Endothelial cell of umbilical vein (primary cell): ENCODE measurements around the gene NR4A1. TPM values are rescaled to one million over a fixed set of nuclear protein-coding genes. Genes with fewer than 3 reads are reported as not detected.
A peak's percentile ranks its signal among the peaks of the same experiment; 100 is the strongest.

ENCODE experiments used
- BruUV-seq: library from RNA; stranded (reverse); fragments of 400-500 nt; replicated peaks from 2 replicates; lab custom pipeline; 2021; lab: Mats Ljungman, UMichigan
- CTCF ChIA-PET: fragments of 300-600, 350-600 bp; sonication (Branson Sonifier 250); formaldehyde crosslinking; loops from one replicate; lab custom pipeline; 2021; ENCODE audit warnings: antibody characterized with exemption, inconsistent platforms; lab: Charles Lee
- POLR2A ChIA-PET: fragments of 300-600, 350-600 bp; sonication (Branson Sonifier 250); formaldehyde crosslinking; loops from one replicate; lab custom pipeline; 2021; ENCODE audit warnings: antibody characterized with exemption, inconsistent platforms; lab: Charles Lee
- DNase-seq: peaks from one replicate; pipeline ENCODE4 v3.0.0-alpha.2; 2011; ENCODE audit warnings: low read depth, low spot score
- FAIRE-seq: peaks from 2 replicates; lab custom pipeline; 2011; peaks lifted over from hg19 to GRCh38; lab: Jason Lieb, UNC
- H2AFZ ChIP-seq: 2 replicates; pipeline ENCODE4 v1.6.0; 2012; ENCODE audit warnings: low read depth, low read length, control low read depth, inconsistent platforms
- H3K27ac ChIP-seq: 2 replicates; pipeline ENCODE4 v1.5.1; 2011; ENCODE audit warnings: low read depth, mild to moderate bottlenecking, control low read depth, low read length, moderate library complexity; ENCODE audit not compliant: insufficient read depth
- H3K27me3 ChIP-seq, 2 experiments: 2 replicates each; pipeline versions ENCODE4 v1.6.0 to v1.6.1; 2011; ENCODE audit warnings: low read length in 2 of 2, mixed read lengths in 1 of 2; ENCODE audit not compliant: control insufficient read depth in 2 of 2, insufficient read depth in 2 of 2
- H3K36me3 ChIP-seq, 2 experiments: 2 replicates in 1 of 2; 3 replicates in 1 of 2; pipeline ENCODE4 v1.5.1; 2011; ENCODE audit warnings: low read length in 2 of 2, mild to moderate bottlenecking in 1 of 2, moderate library complexity in 1 of 2; ENCODE audit not compliant: control insufficient read depth in 2 of 2, insufficient read depth in 2 of 2; ENCODE audit errors: extremely low read depth in 1 of 2
- H3K4me1 ChIP-seq: 3 replicates; pipeline ENCODE4 v1.5.1; 2011; ENCODE audit warnings: mild to moderate bottlenecking, low read length; ENCODE audit not compliant: control insufficient read depth, insufficient read depth; ENCODE audit errors: extremely low read depth
- H3K4me2 ChIP-seq: 2 replicates; pipeline ENCODE4 v1.6.1; 2011; ENCODE audit warnings: low read length, control low read depth, mixed read lengths; ENCODE audit not compliant: insufficient read depth
- H3K4me3 ChIP-seq, 3 experiments: fragments of 200-600 bp in 1 of 3; sonication (generic), shearing (Covaris generic) in 1 of 3; replicated peaks in 1 of 3; 2 replicates each; pipeline ENCODE4 v1.5.1; 2011 to 2016; ENCODE audit warnings: control low read depth in 3 of 3, low read length in 3 of 3, mild to moderate bottlenecking in 2 of 3, inconsistent platforms in 1 of 3, low read depth in 1 of 3, moderate library complexity in 1 of 3; ENCODE audit not compliant: insufficient read depth in 1 of 3
- H3K79me2 ChIP-seq: 2 replicates; pipeline ENCODE4 v1.6.0; 2012; ENCODE audit warnings: low read length, inconsistent platforms; ENCODE audit not compliant: control insufficient read depth, insufficient read depth
- H3K9ac ChIP-seq: replicated peaks from 2 replicates; pipeline ENCODE3; 2011; ENCODE audit warnings: low read length, control low read depth; ENCODE audit not compliant: insufficient read depth; ENCODE audit errors: extremely low read depth
- H3K9me1 ChIP-seq: replicated peaks from 3 replicates; pipeline ENCODE4 v1.6.0; 2011; ENCODE audit warnings: mild to moderate bottlenecking, low read length; ENCODE audit not compliant: control insufficient read depth, insufficient read depth; ENCODE audit errors: extremely low read depth
- H3K9me3 ChIP-seq: replicated peaks from 2 replicates; pipeline ENCODE4 v1.5.1; 2012; ENCODE audit warnings: low read length, inconsistent platforms; ENCODE audit not compliant: control insufficient read depth, insufficient read depth
- H4K20me1 ChIP-seq: replicated peaks from 2 replicates; pipeline ENCODE3; 2011; ENCODE audit warnings: mild to moderate bottlenecking, low read length; ENCODE audit not compliant: control insufficient read depth, insufficient read depth; ENCODE audit errors: extremely low read depth
- CTCF ChIP-seq, 2 donors: IDR thresholded peaks; 1 replicate in 1 of 2; 2 replicates in 1 of 2; pipeline ENCODE4 v1.5.1; 2011; ENCODE audit warnings: low read length in 2 of 2, mild to moderate bottlenecking in 2 of 2, moderate library complexity in 2 of 2, control low read depth in 1 of 2, inconsistent platforms in 1 of 2, low read depth in 1 of 2; ENCODE audit not compliant: insufficient read depth in 1 of 2; ENCODE audit errors: extremely low read depth in 1 of 2
- EZH2 ChIP-seq: IDR thresholded peaks from 2 replicates; pipeline ENCODE4 v1.6.1; 2012; ENCODE audit warnings: borderline replicate concordance, low read depth, mild to moderate bottlenecking, moderate library complexity, low read length, inconsistent platforms; ENCODE audit not compliant: severe bottlenecking
- FOS ChIP-seq: IDR thresholded peaks from 2 replicates; pipeline ENCODE4 v1.6.1; 2011; ENCODE audit warnings: mild to moderate bottlenecking, low read length, moderate library complexity, borderline replicate concordance; ENCODE audit not compliant: insufficient read depth
- GATA2 ChIP-seq: IDR thresholded peaks from 2 replicates; pipeline ENCODE4 v1.7.0; 2011; ENCODE audit warnings: low read depth, mild to moderate bottlenecking, moderate library complexity, mixed read lengths, low read length; ENCODE audit not compliant: insufficient read length, insufficient read depth
- JUN ChIP-seq: IDR thresholded peaks from 2 replicates; pipeline ENCODE4 v1.6.1; 2011; ENCODE audit warnings: borderline replicate concordance, low read depth; ENCODE audit not compliant: insufficient read length, insufficient read depth
- MAX ChIP-seq: IDR thresholded peaks from 2 replicates; pipeline ENCODE4 v1.6.1; 2011; ENCODE audit not compliant: insufficient read depth, insufficient read length
- MYC ChIP-seq: IDR thresholded peaks from one replicate; pipeline ENCODE4 v1.6.1; 2011; ENCODE audit warnings: mild to moderate bottlenecking, low read depth, low read length
- POLR2A ChIP-seq: IDR thresholded peaks from 2 replicates; pipeline ENCODE4 v1.6.1; 2012; ENCODE audit warnings: low read depth, mild to moderate bottlenecking, control low read depth, low read length
- POLR2AphosphoS5 ChIP-seq: IDR thresholded peaks from 2 replicates; pipeline ENCODE4 v1.6.1; 2012; ENCODE audit warnings: low read depth, mild to moderate bottlenecking, control low read depth, low read length, moderate library complexity; ENCODE audit not compliant: insufficient read depth
- dilution Hi-C: fragments of 300-500 bp; cut with MboI; formaldehyde crosslinking; loops from one replicate; pipeline ENCODE4 v1.15.0; 2019; ENCODE audit warnings: low sequenced_read_pairs; ENCODE audit not compliant: extremely low pct_ligation_motif_present
- intact Hi-C: fragments of 100-400 bp; cut with micrococcal nuclease; formaldehyde crosslinking; loops from one replicate; pipeline ENCODE4 v1.10.0; 2022
- polyA plus RNA-seq, 4 experiments: library from polyadenylated mRNA; depleted of rRNA in 3 of 4; stranded (reverse) in 3 of 4; unstranded in 1 of 4; fragments of >200 nt; gene quantifications; 2 replicates each; pipeline versions ENCODE4 v1.2.1 to v1.2.3, GENCODE V29; 2011 to 2012; ENCODE audit warnings: missing spikeins in 1 of 4
- total RNA-seq: library from RNA; stranded (reverse); gene quantifications from 2 replicates; pipeline ENCODE4 v1.2.3, GENCODE V29; 2021

The NR4A1 gene
- total and polyA plus RNA-seq, 2 donors (not counting 3 experiments of a cell fraction or from before 2014, with no cell fraction given) = 6.8 to 18.2 TPM

- CTCF ChIA-PET = interaction anchor here (0.8 to 6.7 kb wide), 22 partner anchors 8 to 837 kb away, joined by 3 to 68 read pairs (median 6); partner anchors contain the start of genes ATG101, NR4A1 and TAMALIN
- TSS peak; percentile 98 for BruUV-seq
- H2AFZ ChIP-seq = no peak overlapping the region
Measured at GRCh38 chr12:52033446-52034140, 17.6 kb upstream of the NR4A1 start.

More at GRCh38 chr12:52033446-52034140, 17.6 kb upstream of the NR4A1 start:
- DNase-seq = no peak
- Histone ChIP-seq H3K27ac (peak overlapping the region; percentile 74), H3K9me1 (no peaks in the 10 kb centered on the region), H4K20me1 (no peaks in the 10 kb centered on the region), H3K4me3 (peak overlapping the region in 2 of 3 experiments; percentile 14 to 30), H3K9ac (peak overlapping the region; percentile 78), H3K79me2 (no peaks in the 10 kb centered on the region), H3K4me2 (peak overlapping the region; percentile 26), H3K36me3 (no peaks in the 10 kb centered on the region), H3K4me1 (peaks cover 26% of the 10 kb centered on the region), H3K9me3 (no peaks in the 10 kb centered on the region), H3K27me3 (no peaks in the 10 kb centered on the region)
- dilution Hi-C loops = no loop called here
- no peak for TF ChIP-seq MYC
- TF ChIP-seq MAX = no peak
- TF ChIP-seq POLR2AphosphoS5 = no peak
- TF ChIP-seq JUN = no peak
- no peak for TF ChIP-seq EZH2
- no peak for TF ChIP-seq CTCF (IDR thresholded peaks at IDR 0.05; ENCODE audit: extremely low read depth in 1 of 2, insufficient read depth in 1 of 2, low read depth in 1 of 2, low read length in 2 of 2)
- TF ChIP-seq GATA2 = no peak
- TF ChIP-seq POLR2A = no peak
- no peak for TF ChIP-seq FOS
- no peak for FAIRE-seq
- intact Hi-C loops = loop anchor here (1.0 kb wide), 2 partner anchors 18 to 36 kb away; partner anchors contain the start of genes ATG101 and NR4A1
- POLR2A ChIA-PET = interaction anchor here (0.9 to 1.4 kb wide), 4 partner anchors 11 to 36 kb away, joined by 3 to 15 read pairs (median 6); partner anchors contain the start of genes ATG101 and TAMALIN
